Measurements from ENCODE around the gene RPSA. TPM values are rescaled to one million over a fixed set of nuclear protein-coding genes. Genes with fewer than 3 reads are reported as not detected.
"Not testable (repeated sequence)": the region's sequence is repeated elsewhere in the genome, so short reads cannot be mapped to it uniquely, and the experiment has no call there.

Gene RPSA
- total and polyA plus RNA-seq, 2 of the 4 experiments (the other 2 are of a cell fraction) = 1,415 to 2,710 TPM

GRCh38 chr3:39458579-39458978, 52.1 kb downstream of the RPSA start:
- H3K14ac ChIP-seq (replicated peaks; ENCODE audit: low read depth, low read length); H2AFZ ChIP-seq (replicated peaks; ENCODE audit: low read length, poor library complexity); H3K27me3 ChIP-seq (ENCODE audit: control insufficient read depth, insufficient read depth, low read length); H3K56ac ChIP-seq (ENCODE audit: extremely low read depth, insufficient read depth, low read length); H3K9me1 ChIP-seq (ENCODE audit: insufficient read depth, low read length); H2BK120ac ChIP-seq (ENCODE audit: low read depth, low read length); H4K5ac ChIP-seq (ENCODE audit: low read depth, low read length); H3K4ac ChIP-seq (ENCODE audit: low read depth, low read length); H3K9me3 ChIP-seq (ENCODE audit: control insufficient read depth, insufficient read depth, low read length); H3K27ac ChIP-seq (ENCODE audit: insufficient read depth, low read length); H2BK20ac ChIP-seq (ENCODE audit: low read depth, low read length); H3K79me1 ChIP-seq (ENCODE audit: low read depth in 1 of 2, low read length in 2 of 2); ATAC-seq (ENCODE audit: low read depth); H3K23ac ChIP-seq (ENCODE audit: low read depth, low read length); H4K91ac ChIP-seq (ENCODE audit: insufficient read depth, low read depth, low read length); H2AK9ac ChIP-seq (replicated peaks; ENCODE audit: low read depth, low read length, poor library complexity); BruUV-seq (replicated peaks); H3K9ac ChIP-seq (ENCODE audit: low read depth, low read length); DNase-seq; H2AK5ac ChIP-seq (ENCODE audit: low read depth, low read length); intact Hi-C loops (cut with micrococcal nuclease); H3K18ac ChIP-seq (ENCODE audit: low read depth, low read length); H3K36me3 ChIP-seq (ENCODE audit: control insufficient read depth, insufficient read depth, low read length); H2BK15ac ChIP-seq (ENCODE audit: low read depth, low read length); CTCF ChIA-PET; H2BK5ac ChIP-seq (ENCODE audit: low read depth, low read length, poor library complexity, severe bottlenecking); H4K8ac ChIP-seq (ENCODE audit: low read depth in 2 of 2, low read length in 2 of 2); H3K4me3 ChIP-seq (ENCODE audit: insufficient read depth, low read depth, low read length); dilution Hi-C loops (cut with HindIII; ENCODE audit: low sequenced_read_pairs, unreplicated experiment); H4K20me1 ChIP-seq (ENCODE audit: insufficient read depth, low read length); H3K4me1 ChIP-seq (ENCODE audit: control insufficient read depth, insufficient read depth, low read length); POLR2A ChIA-PET (ENCODE audit: unreplicated experiment); H3K4me2 ChIP-seq (ENCODE audit: low read depth, low read length); in situ Hi-C loops (cut with MboI; ENCODE audit: low sequenced_read_pairs): not testable (repeated sequence)
- no CpG with 5 or more reads among the region's 5 CpGs for WGBS, 2 experiments (ENCODE audit: extremely low coverage in 2 of 2, insufficient read length in 1 of 2)
